Lower leg skin (tissue), 3 donors: ENCODE results near the gene ASIC3.

Experiments used
- CTCF ChIP-seq, 3 donors: fragments of 450-650 bp; IDR thresholded peaks; one replicate each; pipeline ENCODE4 v1.5.1; 2016; ENCODE audit warnings: antibody characterized with exemption in 3 of 3, mild to moderate bottlenecking in 3 of 3, moderate library complexity in 2 of 3
- POLR2A ChIP-seq, 2 donors: fragments of 450-650 bp; IDR thresholded peaks; one replicate each; pipeline ENCODE4 v1.6.1; 2016 to 2017; ENCODE audit warnings: antibody characterized with exemption in 2 of 2, mild to moderate bottlenecking in 1 of 2, moderate library complexity in 1 of 2

DNA sequence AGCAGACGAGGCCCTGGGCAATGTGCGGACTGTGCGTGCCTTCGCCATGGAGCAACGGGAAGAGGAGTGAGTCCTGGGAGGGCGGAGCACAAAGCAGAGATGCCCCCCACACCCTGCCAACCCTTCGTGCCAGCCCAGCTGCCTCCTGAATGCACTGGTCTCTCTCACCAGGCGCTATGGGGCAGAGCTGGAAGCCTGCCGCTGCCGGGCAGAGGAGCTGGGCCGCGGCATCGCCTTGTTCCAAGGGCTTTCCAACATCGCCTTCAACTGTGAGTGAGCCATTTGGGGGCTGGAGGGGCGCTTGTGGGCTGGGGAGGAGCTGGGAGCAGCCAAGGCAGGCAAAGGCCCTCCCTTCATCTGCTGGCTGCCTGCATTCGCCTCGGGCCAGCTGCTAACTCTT lies 12.4 kb upstream of the ASIC3 start:
- TF ChIP-seq CTCF (IDR thresholded peaks at IDR 0.05) = no peak
- no peak for TF ChIP-seq POLR2A (IDR thresholded peaks at IDR 0.05)
